Brain microvascular endothelial cell (primary cell): ENCODE results near the gene TRPV5.

Source experiments
- DNase-seq: peaks from one replicate; pipeline ENCODE4 v3.0.0-alpha.2; 2020
- H3K27ac ChIP-seq: fragments of 250-450 bp; sonication (Bioruptor Pico); 2 replicates; pipeline ENCODE4 v1.5.1; 2020; ENCODE audit warnings: mild to moderate bottlenecking, moderate library complexity
- H3K27me3 ChIP-seq: fragments of 250-450 bp; sonication (Bioruptor Pico); replicated peaks from 2 replicates; pipeline ENCODE4 v1.5.1; 2020; ENCODE audit warnings: mild to moderate bottlenecking
- H3K36me3 ChIP-seq: fragments of 250-450 bp; sonication (Bioruptor Pico); replicated peaks from 2 replicates; pipeline ENCODE4 v1.5.1; 2020; ENCODE audit warnings: mild to moderate bottlenecking
- H3K4me3 ChIP-seq: 2 replicates; pipeline ENCODE4 v1.5.1; 2011; ENCODE audit warnings: low read depth, mild to moderate bottlenecking, control low read depth, low read length, moderate library complexity
- CTCF ChIP-seq: IDR thresholded peaks from 2 replicates; pipeline ENCODE4 v1.5.1; 2011; ENCODE audit warnings: low read depth, mild to moderate bottlenecking, moderate library complexity, low read length, control low read depth, inconsistent platforms; ENCODE audit errors: missing control alignments
- in situ Hi-C: cut with HindIII; loops from 2 replicates; pipeline ENCODE4 v1.10.0; 2017; ENCODE audit warnings: low sequenced_read_pairs, low pct_ligation_motif_present

TRPV5 gene

GRCh38 chr7:142939226-142939910 lies 5.8 kb upstream of the TRPV5 start, which contains the start of gene LLCFC1:
LLCFC1 (plus strand) TSS chr7:142939484; CDS start chr7:142939622, 138 bp downstream.
- Histone ChIP-seq H3K36me3 (no peaks in the 10 kb centered on the region), H3K27ac (no peak within 1 kb of the TSS), H3K4me3 (no peak within 1 kb of the TSS), H3K27me3 (no peaks in the 10 kb centered on the region)
- no peak for TF ChIP-seq CTCF
- no peak for DNase-seq
- in situ Hi-C loops = no loop called here

- DNase-seq = no peak
- Histone ChIP-seq H3K27me3 (no peaks in the 10 kb centered on the region), H3K27ac (no peak overlapping the region), H3K36me3 (no peaks in the 10 kb centered on the region), H3K4me3 (no peak overlapping the region)
- TF ChIP-seq CTCF = no peak
- in situ Hi-C loops = no loop called here
These were observed 5.1 kb upstream of the TRPV5 start for GRCh38 chr7:142938611-142939010.

GRCh38 chr7:142935941-142936565 lies 2.5 kb upstream of the TRPV5 start:
- Histone ChIP-seq H3K27me3 (no peaks in the 10 kb centered on the region), H3K4me3 (no peak overlapping the region), H3K36me3 (no peaks in the 10 kb centered on the region), H3K27ac (no peak overlapping the region)
- in situ Hi-C loops = no loop called here
- no peak for TF ChIP-seq CTCF
- DNase-seq = no peak

GRCh38 chr7:142934056-142934455 lies 510 bp upstream of the TRPV5 start:
- Histone ChIP-seq H3K27ac (no peak overlapping the region), H3K27me3 (no peaks in the 10 kb centered on the region), H3K36me3 (no peaks in the 10 kb centered on the region), H3K4me3 (no peak overlapping the region)
- no peak for TF ChIP-seq CTCF
- no peak for DNase-seq
- in situ Hi-C loops = no loop called here

- DNase-seq = no peak
- H3K27ac ChIP-seq = no peak overlapping the region
- no peaks in the 10 kb centered on the region for H3K36me3 ChIP-seq
- H3K4me3 ChIP-seq = no peak overlapping the region
- TF ChIP-seq CTCF = no peak
- in situ Hi-C loops = no loop called here
- no peaks in the 10 kb centered on the region for H3K27me3 ChIP-seq
These were observed 462 bp downstream of the TRPV5 start for GRCh38 chr7:142933092-142933475.
